ENCODE results near the gene ANKRD12.

Gene ANKRD12

GRCh38 chr18:9181275-9181674, 44.7 kb downstream of the ANKRD12 start:
- in situ Hi-C loops (cut with HindIII; ENCODE audit: low sequenced_read_pairs): no loop called here

GRCh38 chr18:9182852-9183399, 46.3 kb downstream of the ANKRD12 start:
- in situ Hi-C loops (cut with HindIII; ENCODE audit: low sequenced_read_pairs): no loop called here

GRCh38 chr18:9184998-9185613, 48.5 kb downstream of the ANKRD12 start:
- in situ Hi-C loops (cut with HindIII; ENCODE audit: low sequenced_read_pairs): no loop called here

GRCh38 chr18:9188359-9189231, 52.0 kb downstream of the ANKRD12 start:
- in situ Hi-C loops (cut with HindIII; ENCODE audit: low sequenced_read_pairs): no loop called here

GRCh38 chr18:9189491-9189890, 52.9 kb downstream of the ANKRD12 start:
- in situ Hi-C loops (cut with HindIII; ENCODE audit: low sequenced_read_pairs): no loop called here

GRCh38 chr18:9191658-9192256, 55.2 kb downstream of the ANKRD12 start:
- in situ Hi-C loops (cut with HindIII; ENCODE audit: low sequenced_read_pairs): no loop called here

- in situ Hi-C loops (cut with HindIII; ENCODE audit: low sequenced_read_pairs): no loop called here
Measured at GRCh38 chr18:9193031-9193430, 56.5 kb downstream of the ANKRD12 start.

- in situ Hi-C loops (cut with HindIII; ENCODE audit: low sequenced_read_pairs): no loop called here
Measured at GRCh38 chr18:9196568-9196967, 60.0 kb downstream of the ANKRD12 start.

GRCh38 chr18:9199681-9200080, 63.1 kb downstream of the ANKRD12 start:
- in situ Hi-C loops (cut with HindIII; ENCODE audit: low sequenced_read_pairs): no loop called here

- in situ Hi-C loops (cut with HindIII; ENCODE audit: low sequenced_read_pairs): no loop called here
Measured at GRCh38 chr18:9201224-9201623, 64.6 kb downstream of the ANKRD12 start.

- in situ Hi-C loops (cut with HindIII; ENCODE audit: low sequenced_read_pairs): no loop called here
Measured at GRCh38 chr18:9204659-9205058, 68.1 kb downstream of the ANKRD12 start.

GRCh38 chr18:9206421-9206820, 69.8 kb downstream of the ANKRD12 start:
- in situ Hi-C loops (cut with HindIII; ENCODE audit: low sequenced_read_pairs): no loop called here

GRCh38 chr18:9209279-9209678, 72.7 kb downstream of the ANKRD12 start:
- in situ Hi-C loops (cut with HindIII; ENCODE audit: low sequenced_read_pairs): no loop called here

- in situ Hi-C loops (cut with HindIII; ENCODE audit: low sequenced_read_pairs): no loop called here
Measured at GRCh38 chr18:9210966-9211365, 74.4 kb downstream of the ANKRD12 start.

- in situ Hi-C loops (cut with HindIII; ENCODE audit: low sequenced_read_pairs): no loop called here
Measured at GRCh38 chr18:9211955-9212354, 75.4 kb downstream of the ANKRD12 start.

- in situ Hi-C loops (cut with HindIII; ENCODE audit: low sequenced_read_pairs): no loop called here
Measured at GRCh38 chr18:9215221-9215933, 78.8 kb downstream of the ANKRD12 start.

- in situ Hi-C loops (cut with HindIII; ENCODE audit: low sequenced_read_pairs): no loop called here
Measured at GRCh38 chr18:9216459-9216858, 79.9 kb downstream of the ANKRD12 start.

- in situ Hi-C loops (cut with HindIII; ENCODE audit: low sequenced_read_pairs): no loop called here
Measured at GRCh38 chr18:9217743-9218451, 81.3 kb downstream of the ANKRD12 start.

- in situ Hi-C loops (cut with HindIII; ENCODE audit: low sequenced_read_pairs): no loop called here
Measured at GRCh38 chr18:9221040-9221439, 84.5 kb downstream of the ANKRD12 start.

GRCh38 chr18:9221661-9222060, 85.1 kb downstream of the ANKRD12 start:
- in situ Hi-C loops (cut with HindIII; ENCODE audit: low sequenced_read_pairs): no loop called here
